NCI-H2196 (cell line): ENCODE results near the gene DPP6.

Experiments used
- DNase-seq: peaks from one replicate; lab custom pipeline; 2025; ENCODE audit not compliant: unreplicated experiment; lab: John Stamatoyannopoulos, UW

The DPP6 gene

DNA sequence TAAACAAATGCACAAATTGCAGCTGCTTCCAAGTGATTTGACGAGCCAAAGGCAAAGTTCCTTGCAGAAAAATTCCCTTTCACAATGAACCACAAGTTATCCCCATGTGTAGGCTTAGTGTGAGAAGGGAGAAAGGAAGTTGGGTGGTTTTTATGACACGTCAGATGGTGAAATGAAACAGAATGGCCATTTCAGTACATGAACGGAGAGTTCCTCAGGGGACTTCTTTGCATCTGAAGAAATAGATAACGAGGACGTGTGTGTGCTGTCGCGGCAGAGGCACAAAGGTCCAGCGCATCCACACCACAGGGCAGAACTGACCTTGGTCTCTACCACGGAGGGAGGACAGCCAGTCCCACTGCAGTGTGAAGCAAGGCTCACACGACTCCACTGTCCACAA is 814.9 kb downstream of the DPP6 start:
- DNase-seq: no peak

DNA sequence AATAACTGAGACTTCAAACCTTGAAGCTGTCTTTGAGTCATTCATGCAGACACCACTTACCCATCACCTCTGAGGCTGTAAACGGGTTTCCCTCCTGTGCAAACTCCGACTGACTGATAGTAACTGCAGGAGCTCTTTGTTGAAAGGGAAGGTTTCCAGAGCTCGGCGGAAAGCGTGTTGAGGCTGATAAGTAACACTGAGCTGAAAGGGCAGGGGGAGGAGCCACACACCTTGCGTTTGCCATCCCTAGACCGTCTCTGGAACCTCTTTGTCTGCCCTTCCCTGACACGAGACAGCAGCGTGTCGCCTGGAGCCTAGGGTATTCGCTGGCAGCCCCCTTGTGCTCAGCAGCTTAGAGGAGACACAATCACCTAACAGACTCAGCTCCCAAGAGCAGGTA is 816.7 kb downstream of the DPP6 start:
- no peak for DNase-seq

- no peak for DNase-seq
Observed at GRCh38 chr7:154869436-154869835, 817.2 kb downstream of the DPP6 start.

DNA sequence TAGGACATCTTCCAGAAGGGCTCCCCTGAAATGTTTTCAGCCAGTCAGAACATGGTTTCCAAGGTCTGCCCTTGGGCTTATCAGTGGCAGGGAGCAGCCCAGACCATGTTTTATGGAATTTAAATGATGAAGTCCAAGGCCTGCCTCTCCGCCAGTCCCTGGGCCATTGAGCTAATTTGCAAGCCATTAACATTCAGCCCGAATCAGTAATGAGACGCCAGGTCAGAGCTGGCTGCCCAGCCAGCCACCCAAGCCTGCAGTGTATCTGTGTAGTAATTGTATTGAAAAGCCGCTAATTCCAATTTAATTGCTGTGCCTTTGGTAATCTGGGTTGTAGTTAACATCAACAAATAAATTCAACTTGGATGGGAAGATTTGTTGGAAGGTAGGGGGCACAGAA is 819.3 kb downstream of the DPP6 start:
- DNase-seq: no peak

DNA sequence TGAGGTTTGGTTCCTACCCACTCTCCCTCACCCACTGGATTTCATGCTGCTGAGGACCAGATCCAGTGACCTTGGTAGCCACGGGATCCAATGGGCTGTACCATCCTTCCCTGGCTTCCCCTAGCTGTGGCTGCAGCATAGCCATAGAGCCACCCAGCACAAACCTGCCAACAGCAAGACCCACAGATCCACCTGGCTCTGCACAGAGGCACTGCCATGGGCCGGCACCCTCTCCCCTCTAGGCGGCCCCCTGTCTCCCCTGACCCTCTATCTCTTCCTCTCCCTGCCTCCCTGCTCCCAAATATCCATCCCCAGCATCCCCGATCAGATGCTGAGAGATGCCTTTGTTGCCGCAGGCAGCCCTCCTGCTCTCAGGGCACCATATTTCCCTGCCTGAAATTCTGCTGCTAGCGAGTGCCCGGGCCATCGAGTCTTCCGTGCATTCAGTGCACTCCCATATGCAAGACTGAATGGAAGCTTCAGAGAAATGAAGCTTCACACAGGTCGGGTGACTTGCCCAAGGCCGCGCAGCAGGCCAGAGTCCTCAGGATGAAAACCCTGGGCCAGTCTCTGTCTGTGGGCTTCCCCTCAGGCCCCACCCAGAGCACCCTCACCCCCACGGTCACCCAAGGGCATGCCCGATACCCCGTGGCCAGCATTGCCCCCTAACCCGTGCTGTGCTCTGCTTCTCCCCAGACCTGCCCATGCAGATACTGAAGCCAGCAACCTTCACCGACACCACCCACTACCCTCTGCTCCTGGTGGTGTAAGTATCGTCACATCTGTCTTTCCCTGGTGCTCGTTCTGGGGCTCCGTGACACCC is 819.9 kb downstream of the DPP6 start:
- DNase-seq: no peak

- no peak for DNase-seq
Observed at GRCh38 chr7:154872811-154873499, 820.8 kb downstream of the DPP6 start.

DNA sequence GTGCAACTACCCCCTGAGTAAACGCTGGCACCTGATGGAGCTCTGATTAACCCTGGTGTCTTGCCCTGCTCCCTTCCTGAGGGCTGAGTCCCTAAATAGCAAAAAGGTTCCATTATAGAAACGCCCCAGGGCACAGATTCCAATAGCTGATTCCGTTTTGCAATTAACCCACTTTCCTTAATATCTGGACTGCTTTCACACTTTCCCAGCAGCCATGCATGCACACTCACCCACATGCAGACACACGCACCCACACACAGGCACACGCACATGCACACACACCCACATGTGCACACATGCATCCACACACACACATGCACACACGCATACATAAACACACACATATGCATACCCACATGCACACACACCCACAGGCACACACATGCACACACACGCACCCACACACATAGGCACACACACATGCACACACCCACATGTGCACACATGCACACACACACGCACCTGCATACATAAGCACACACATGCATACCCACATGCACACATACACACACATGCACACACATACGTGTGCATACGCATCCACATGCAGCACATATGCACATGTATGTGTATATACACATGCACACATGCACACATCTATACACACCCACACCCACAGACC is 821.4 kb downstream of the DPP6 start:
- DNase-seq: no peak

- DNase-seq: no peak
Observed at GRCh38 chr7:154874409-154875113, 822.4 kb downstream of the DPP6 start.

- DNase-seq: no peak
Observed at GRCh38 chr7:154875297-154875696, 823.1 kb downstream of the DPP6 start.

DNA sequence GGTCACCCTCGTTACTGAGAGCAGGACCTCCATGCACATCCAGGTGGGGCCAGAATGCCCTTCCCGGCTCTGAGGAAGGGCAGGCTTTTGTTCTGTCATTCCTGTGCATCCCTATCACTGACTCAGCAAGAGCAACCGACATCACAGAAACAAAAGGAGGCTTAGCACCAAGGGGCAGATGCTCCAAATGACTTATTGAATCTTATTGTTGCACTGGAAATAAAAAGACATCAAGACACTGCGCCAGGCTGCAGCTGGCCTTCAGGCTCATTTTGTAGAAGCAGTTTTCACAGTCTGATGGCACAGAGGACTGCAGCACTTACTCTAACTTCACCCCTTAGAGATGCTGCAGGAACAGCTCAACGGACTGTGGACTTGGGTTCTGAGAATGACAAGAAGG is 824.3 kb downstream of the DPP6 start:
- no peak for DNase-seq

DNA sequence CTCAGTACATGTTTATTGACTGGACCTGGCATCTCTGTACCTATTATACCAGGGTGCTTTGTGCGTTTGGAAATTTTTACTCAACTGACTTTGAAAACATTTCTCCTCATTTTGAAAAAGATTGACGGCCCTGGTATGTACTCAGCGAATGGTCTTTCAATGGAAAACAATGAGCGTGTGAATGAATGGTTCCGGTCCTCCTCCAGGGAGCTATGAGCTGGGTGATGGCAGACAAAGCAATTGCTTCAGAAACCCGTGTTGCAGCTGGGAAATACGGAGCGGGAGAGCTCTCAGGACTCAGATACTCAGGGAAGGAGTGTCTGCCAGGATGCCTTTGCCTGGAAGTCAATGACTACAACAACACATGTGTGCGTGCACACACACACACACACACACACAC is 824.8 kb downstream of the DPP6 start:
- no peak for DNase-seq

- DNase-seq: peak; percentile 35
Observed at GRCh38 chr7:154879629-154880028, 827.4 kb downstream of the DPP6 start.

- no peak for DNase-seq
Observed at GRCh38 chr7:154880513-154880912, 828.3 kb downstream of the DPP6 start.

GRCh38 chr7:154881026-154881425 is 828.8 kb downstream of the DPP6 start:
- DNase-seq: no peak

DNA sequence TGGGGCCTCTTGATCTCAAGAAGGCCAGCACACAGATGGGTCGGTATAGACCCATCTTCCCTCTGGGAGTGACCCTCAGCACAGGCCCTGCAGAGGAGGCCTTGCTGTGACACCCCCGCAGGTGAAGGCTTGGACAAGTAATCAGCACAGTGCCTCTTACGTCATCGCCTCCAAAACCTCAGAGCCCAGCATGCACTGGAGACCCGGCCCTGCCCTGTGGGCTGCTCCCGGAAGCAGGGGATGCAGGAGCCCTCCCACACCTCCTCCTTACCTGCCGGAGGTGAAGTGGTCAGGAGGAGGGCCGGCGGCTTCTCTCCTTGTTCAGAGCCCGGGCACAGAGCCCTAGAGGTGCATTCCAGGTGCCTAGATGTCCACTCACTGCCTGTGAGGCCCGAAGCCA is 829.3 kb downstream of the DPP6 start:
- DNase-seq: no peak

GRCh38 chr7:154882931-154883474 is 830.8 kb downstream of the DPP6 start:
- DNase-seq: no peak

DNA sequence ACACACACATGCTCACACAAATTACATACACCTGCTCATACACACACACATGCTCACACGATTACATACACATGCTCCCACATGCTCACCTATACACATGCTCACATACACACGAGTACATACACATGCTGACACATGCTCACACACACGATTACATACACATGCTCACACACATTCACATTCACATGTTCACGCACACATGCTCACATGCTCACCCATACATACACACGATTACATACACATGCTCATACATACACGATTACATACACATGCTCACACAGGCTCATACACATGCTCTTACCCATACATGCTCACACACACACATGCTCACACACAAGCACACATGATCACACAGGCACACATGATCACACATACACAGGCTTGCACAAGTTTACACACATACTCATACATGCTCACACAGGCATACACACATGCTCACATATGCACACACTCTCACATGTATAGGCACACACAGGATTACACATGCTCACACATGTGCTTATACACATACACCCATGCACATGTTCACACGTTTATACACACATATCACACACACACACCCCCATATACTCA is 832.2 kb downstream of the DPP6 start:
- DNase-seq: no peak

DNA sequence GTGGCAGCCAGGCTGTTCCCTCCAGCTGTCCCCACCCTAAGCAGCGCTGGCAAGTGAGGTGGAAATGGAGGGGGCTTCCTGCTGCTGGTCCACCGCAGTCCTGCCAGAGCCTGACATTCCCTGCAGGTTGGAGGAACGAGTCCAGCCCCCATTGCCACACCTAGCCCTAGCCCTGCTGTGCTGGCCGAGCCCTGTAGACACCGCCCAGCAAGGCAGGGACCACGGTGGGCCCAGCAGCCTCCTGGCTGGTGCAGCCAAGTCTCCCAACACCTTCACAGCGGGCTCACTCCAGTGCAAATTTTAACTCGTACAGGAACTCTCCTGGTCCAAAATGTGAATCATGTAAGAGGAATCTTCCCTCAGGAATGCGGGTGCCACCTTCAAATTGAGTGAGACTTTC is 834.4 kb downstream of the DPP6 start:
- no peak for DNase-seq

- DNase-seq: no peak
Observed at GRCh38 chr7:154888690-154889089, 836.5 kb downstream of the DPP6 start.

- no peak for DNase-seq
Observed at GRCh38 chr7:154892459-154892858, 840.3 kb downstream of the DPP6 start.

GRCh38 chr7:154896076-154896475 is 843.9 kb downstream of the DPP6 start:
- DNase-seq: no peak
